Ovary (tissue), 3 donors: Measurements from ENCODE around the gene ABLIM1.

ENCODE experiments used
- CTCF ChIP-seq, 3 donors: fragments of 450-650 bp in 2 of 3; fragments of 200-600 bp in 1 of 3; IDR thresholded peaks; one replicate each; pipeline versions ENCODE4 v1.5.1 to v1.8.0; 2016 to 2022; ENCODE audit warnings: antibody characterized with exemption in 3 of 3, mild to moderate bottlenecking in 1 of 3
- POLR2A ChIP-seq: fragments of 450-650 bp; IDR thresholded peaks from one replicate; pipeline ENCODE4 v1.6.1; 2017; ENCODE audit warnings: antibody characterized with exemption, mild to moderate bottlenecking, moderate library complexity
- donor health status: DM: no; HTN: no; CAD: no.

- TF ChIP-seq POLR2A (no peak), CTCF (IDR thresholded peaks at IDR 0.05) (no peak)
These were observed 26.9 kb downstream of the ABLIM1 start for GRCh38 chr10:114631090-114631665.
